Stimulated activated memory B cell treated with anti-CD40 and anti-IgM and Interleukin-4, amounts not matched to agents 10 μg/mL and 1 μg/mL and 100 μg/mL, for 72 hours (primary cell): ENCODE data around the gene SDK2.

Experiments
- ATAC-seq: fragments of 150-1000 bp; cut with Tn5 transposase; 2 replicates; pipeline ENCODE4 v1.10.0; 2021
- H3K27ac Mint-ChIP-seq: one replicate; pipeline ENCODE4 v1.8.0; 2022; ENCODE audit warnings: mild to moderate bottlenecking, mixed read lengths
- H3K27me3 Mint-ChIP-seq: one replicate; pipeline ENCODE4 v1.8.0; 2022; ENCODE audit warnings: mixed read lengths
- H3K36me3 Mint-ChIP-seq: one replicate; pipeline ENCODE4 v1.8.0; 2022; ENCODE audit warnings: mixed read lengths
- H3K4me1 Mint-ChIP-seq: one replicate; pipeline ENCODE4 v1.8.0; 2022; ENCODE audit warnings: mixed read lengths
- H3K4me3 Mint-ChIP-seq: one replicate; pipeline ENCODE4 v1.8.0; 2022; ENCODE audit warnings: mild to moderate bottlenecking, moderate library complexity, mixed read lengths
- H3K9me3 Mint-ChIP-seq: one replicate; pipeline ENCODE4 v1.8.0; 2022; ENCODE audit warnings: mixed read lengths

Gene SDK2

DNA sequence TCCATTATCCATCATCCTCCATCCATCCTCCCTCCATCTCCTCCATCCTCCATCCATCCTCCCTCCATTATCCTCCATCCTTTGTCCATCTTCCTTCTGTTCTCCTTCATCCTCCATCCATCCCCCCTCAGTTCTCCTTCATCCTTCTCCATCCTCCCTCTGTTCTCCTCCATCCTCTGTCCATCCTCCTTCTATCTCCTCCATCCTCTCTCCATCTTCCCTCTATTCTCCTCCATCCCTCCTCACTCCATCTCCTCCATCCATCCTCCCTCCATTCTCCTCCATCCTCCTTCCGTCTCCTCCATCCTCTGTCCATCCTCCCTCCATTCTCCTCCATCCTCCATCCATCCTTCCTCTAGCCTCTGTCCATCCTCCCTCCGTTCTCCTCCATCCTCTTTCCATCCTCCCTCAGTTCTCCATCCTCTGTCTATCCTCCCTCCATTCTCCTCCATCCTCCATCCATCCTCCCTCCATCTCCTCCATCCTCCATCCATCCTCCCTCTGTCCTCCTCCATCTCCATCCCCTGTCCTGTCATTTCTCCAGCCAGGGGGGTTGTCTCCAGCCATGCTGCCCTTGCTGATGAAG, 143.7 kb downstream of the SDK2 start:
- Mint-ChIP-seq H3K27ac (no peak overlapping the region), H3K9me3 (peaks cover 3% of the 10 kb centered on the region), H3K27me3 (no peaks in the 10 kb centered on the region), H3K36me3 (peaks cover 34% of the 10 kb centered on the region), H3K4me3 (no peak overlapping the region), H3K4me1 (no peaks in the 10 kb centered on the region)
- ATAC-seq = no peak

DNA sequence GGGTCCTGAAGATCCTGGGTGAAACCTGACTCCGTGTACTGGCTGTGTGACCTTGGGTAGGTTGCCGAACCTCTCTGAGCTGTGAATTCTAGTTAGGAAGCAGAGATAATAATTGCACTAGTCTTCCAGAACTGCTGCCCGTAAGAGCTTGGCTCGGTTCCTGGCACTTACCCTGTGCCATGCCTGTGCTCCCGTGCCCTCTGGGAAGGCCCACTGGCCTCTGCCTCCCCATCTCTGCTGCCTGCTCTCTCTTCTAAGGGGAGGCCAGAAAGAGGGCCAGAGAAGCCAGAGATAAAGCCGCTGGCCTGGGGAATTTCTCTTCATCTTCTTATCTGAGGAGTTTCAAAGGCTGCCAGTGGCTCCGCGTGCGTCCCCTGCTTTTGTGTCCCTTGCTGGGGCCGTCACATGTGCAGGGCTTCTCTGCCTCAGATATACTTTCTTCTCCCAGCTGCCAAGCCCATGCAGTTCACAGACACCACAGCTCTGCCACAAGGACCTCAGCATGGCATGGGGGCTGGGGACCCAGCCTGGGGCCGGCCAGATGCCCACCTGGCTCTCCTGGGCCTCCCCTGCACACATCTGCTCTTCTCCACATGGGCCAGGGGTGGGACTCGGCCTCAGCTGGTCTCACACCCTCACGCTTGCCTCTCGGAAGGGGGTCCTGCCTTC, 145.2 kb downstream of the SDK2 start:
- peaks cover 2% of the 10 kb centered on the region for H3K9me3 Mint-ChIP-seq
- no peaks in the 10 kb centered on the region for H3K27me3 Mint-ChIP-seq
- ATAC-seq = no peak
- H3K27ac Mint-ChIP-seq = no peak overlapping the region
- H3K36me3 Mint-ChIP-seq = peaks cover 22% of the 10 kb centered on the region
- H3K4me1 Mint-ChIP-seq = no peaks in the 10 kb centered on the region
- no peak overlapping the region for H3K4me3 Mint-ChIP-seq

DNA sequence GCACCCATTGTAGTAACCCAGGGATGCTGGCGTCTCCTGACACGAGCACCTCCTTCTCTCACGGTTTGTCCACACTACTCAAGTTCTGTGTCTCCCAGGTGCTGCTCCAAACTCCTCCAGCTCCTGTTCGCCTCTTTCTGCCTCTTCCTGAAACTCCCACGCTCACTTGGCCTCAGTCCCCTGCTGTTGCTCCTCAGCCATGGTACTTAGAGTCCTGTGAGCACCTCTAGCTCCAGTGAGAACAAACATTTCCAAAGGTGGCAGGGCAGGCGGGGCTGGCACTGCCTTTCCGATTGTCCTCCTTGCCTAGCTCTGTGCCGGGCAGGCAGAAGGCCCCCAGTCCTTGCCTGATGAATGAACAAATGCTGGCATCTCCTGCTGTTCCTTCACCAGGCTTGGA, 146.1 kb downstream of the SDK2 start:
- H3K9me3 Mint-ChIP-seq = no peaks in the 10 kb centered on the region

DNA sequence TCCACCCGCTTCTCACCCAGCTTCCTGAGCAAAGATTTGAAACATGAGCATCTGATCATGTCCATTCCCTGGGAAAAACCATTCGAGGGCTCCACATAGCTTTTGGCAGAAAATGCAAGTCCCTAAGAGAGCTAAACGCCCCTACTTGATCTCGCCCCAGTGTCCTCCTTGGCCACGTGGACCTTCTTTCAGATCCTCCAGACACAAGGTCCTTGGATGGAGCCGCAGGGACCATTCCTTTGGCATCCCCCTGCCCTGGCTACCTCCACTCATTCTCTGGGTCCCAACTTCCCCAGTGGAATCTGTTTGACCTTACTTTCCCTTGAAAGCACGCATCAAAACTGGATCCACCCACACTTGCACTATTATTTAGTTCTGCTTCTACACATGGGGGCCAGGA, 146.5 kb downstream of the SDK2 start:
- no peak overlapping the region for H3K27ac Mint-ChIP-seq
- H3K36me3 Mint-ChIP-seq = peaks cover 10% of the 10 kb centered on the region
- no peak for ATAC-seq
- H3K4me1 Mint-ChIP-seq = no peaks in the 10 kb centered on the region
- H3K9me3 Mint-ChIP-seq = no peaks in the 10 kb centered on the region
- H3K27me3 Mint-ChIP-seq = no peaks in the 10 kb centered on the region
- H3K4me3 Mint-ChIP-seq = no peak overlapping the region

More for the DNA sequence above, 146.1 kb downstream of the SDK2 start:
- H3K36me3 Mint-ChIP-seq = peaks cover 15% of the 10 kb centered on the region
- H3K27ac Mint-ChIP-seq = no peak overlapping the region
- no peak overlapping the region for H3K4me3 Mint-ChIP-seq
- no peaks in the 10 kb centered on the region for H3K27me3 Mint-ChIP-seq
- H3K4me1 Mint-ChIP-seq = no peaks in the 10 kb centered on the region
- no peak for ATAC-seq

DNA sequence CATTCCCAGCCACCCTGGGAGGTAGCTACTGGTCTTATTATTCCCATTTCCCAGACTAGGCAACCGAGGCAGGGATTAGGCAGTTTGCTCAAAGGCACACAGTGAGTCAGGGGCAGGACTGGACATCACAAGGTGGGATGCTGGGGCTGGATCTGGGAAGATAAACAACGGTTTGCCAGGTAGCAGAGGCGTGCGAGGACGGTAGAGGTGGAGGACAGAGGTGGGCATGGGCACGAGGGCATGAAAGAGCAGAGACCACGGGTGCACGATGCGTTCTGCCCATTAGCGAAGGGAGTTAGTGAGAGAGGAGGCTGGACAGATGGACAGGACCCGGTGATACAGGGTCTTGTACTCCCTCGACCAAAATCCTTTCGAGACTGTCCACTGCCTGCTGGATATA, 148.0 kb downstream of the SDK2 start:
- no peaks in the 10 kb centered on the region for H3K27me3 Mint-ChIP-seq
- H3K36me3 Mint-ChIP-seq = peaks cover 9% of the 10 kb centered on the region
- no peak overlapping the region for H3K4me3 Mint-ChIP-seq
- H3K9me3 Mint-ChIP-seq = no peaks in the 10 kb centered on the region
- no peak for ATAC-seq
- H3K4me1 Mint-ChIP-seq = no peaks in the 10 kb centered on the region
- H3K27ac Mint-ChIP-seq = no peak overlapping the region

DNA sequence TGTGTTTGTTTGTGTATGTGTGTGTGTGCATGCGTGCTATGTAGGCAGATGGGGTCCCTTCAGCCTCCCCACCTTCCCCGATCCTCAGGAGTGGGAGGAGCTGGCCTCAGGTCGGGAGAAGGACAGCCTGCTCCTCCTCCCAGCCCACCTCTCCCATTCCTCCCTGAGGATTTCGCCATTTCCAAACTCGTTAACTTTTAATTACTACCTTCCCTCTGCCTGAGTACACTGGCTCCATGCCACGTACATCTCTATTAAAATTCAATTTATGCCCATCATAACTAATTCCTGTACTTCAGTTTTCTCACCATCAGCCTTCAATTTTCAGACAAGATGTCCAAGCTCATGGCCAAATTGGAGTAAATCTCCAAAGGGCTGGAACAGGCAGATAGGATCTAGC, 148.6 kb downstream of the SDK2 start:
- H3K9me3 Mint-ChIP-seq = no peaks in the 10 kb centered on the region
- no peak overlapping the region for H3K27ac Mint-ChIP-seq
- H3K27me3 Mint-ChIP-seq = no peaks in the 10 kb centered on the region
- H3K4me1 Mint-ChIP-seq = no peaks in the 10 kb centered on the region
- no peak for ATAC-seq
- H3K36me3 Mint-ChIP-seq = peaks cover 8% of the 10 kb centered on the region
- H3K4me3 Mint-ChIP-seq = no peak overlapping the region

DNA sequence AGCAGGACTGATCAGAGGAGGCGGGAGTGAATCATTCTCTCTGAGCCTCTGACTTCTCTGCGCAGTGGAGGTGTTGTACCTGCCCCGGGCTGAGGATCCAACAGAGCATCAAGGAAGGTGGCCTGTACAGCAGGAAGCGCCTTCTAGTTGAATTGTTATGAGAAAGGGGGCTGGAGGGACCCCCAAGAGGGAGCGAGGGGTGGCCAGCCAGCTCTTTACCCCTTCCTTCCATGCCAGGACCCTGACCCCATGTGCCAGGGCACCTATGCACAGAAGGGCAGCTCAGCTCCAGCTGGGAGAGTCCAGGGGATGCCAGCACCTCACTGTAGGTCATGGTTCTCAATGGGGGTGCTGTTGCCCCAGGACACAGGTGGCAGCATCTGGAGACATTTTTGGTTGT, 149.3 kb downstream of the SDK2 start:
- Mint-ChIP-seq H3K4me3 (no peak overlapping the region), H3K27ac (no peak overlapping the region), H3K9me3 (no peaks in the 10 kb centered on the region), H3K4me1 (no peaks in the 10 kb centered on the region), H3K27me3 (no peaks in the 10 kb centered on the region), H3K36me3 (peaks cover under 1% of the 10 kb centered on the region)
- no peak for ATAC-seq

DNA sequence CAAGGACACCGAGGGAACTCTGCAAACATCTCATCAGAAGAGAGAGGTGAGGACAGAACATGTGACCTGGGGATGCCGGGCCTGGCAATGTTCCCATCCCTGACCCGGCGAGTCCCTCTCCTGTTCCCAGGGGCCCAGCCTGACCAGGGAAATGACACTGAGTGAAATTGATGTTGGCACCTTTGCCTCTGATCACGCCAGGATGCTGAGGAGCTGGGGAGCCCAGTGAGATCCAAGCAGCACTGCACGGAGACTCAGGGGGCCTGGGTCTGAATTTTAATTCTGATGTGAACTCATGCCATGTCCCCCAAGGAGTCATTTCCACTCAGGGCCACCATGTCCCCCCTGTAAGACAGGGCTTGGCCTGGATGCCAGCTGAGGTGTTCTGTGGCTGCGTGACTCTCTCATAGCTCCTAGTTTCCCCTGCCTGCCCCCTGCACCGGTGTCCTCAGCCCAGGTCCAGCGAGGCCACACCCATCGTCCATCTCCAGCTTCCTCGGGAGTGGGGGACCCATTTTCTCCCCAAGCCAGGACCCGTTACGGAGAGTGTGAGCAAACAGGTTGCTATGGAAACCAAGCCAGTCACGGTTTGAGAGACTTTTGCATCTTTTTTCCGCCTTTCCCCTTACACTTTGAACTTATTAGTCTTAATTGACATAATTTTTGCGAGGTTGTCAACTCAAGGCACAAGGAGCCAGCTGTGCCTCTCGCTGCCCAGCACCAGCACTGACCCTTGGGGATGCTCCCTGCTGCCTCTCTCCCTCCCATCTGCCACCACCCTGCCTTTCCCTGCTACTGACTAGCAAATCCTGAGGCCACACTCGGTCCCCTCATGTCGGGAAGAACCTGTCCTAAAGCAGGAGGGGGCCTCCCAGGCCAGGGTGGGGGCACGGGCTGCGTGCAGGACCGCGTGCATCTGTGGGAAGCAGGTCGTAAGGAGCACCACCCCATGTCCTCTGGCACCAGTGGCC, 150.0 kb downstream of the SDK2 start:
- H3K4me1 Mint-ChIP-seq = no peaks in the 10 kb centered on the region
- H3K9me3 Mint-ChIP-seq = no peaks in the 10 kb centered on the region
- ATAC-seq = no peak
- no peak overlapping the region for H3K27ac Mint-ChIP-seq
- H3K36me3 Mint-ChIP-seq = no peaks in the 10 kb centered on the region
- no peak overlapping the region for H3K4me3 Mint-ChIP-seq
- no peaks in the 10 kb centered on the region for H3K27me3 Mint-ChIP-seq

DNA sequence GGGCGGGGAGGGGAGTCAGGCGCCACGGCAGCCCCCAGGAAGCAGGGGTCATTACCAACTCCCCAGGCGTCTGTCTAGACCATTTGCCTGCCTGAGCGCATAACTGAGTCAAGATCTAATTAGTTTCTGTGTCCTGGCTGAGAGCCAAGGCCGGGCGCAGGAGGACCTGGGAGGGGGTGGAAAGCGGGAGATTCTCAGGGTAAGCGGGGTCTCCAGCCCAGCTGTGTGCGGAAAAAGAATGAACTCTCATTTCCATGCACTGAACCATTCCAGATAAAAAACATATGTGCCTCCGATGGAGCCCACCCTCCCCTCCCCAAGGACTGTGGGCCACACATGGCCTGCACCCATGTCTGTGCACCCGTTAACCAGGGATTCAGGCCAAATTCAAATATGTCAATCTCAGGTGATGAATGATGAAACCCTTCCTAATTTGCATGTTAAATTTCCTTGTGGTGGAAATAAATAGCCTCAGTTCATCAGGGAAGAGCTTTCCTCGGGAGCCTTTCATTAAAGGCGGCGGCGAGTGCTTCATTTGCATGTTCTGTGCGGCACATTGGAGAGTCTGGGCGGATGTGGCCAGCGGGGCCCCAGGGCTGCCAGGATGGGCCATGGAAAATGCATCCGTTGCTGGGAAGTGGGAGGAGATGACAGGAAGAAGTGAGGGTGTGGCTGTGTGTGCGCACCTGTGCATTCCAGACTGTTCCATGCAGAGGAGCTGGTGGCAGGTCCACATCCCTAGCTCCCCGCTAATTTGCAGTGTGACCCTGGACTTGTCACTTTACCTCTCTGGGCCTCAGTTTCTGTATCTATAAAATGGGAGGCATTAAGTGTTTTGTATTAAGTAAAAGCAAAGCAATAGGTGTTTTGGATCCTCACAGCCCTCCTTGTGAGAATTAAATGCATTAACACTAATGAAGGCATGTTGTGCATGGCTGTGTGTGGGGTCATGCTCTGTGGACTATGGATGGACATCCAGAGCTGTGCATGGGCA, 151.1 kb downstream of the SDK2 start:
- no peaks in the 10 kb centered on the region for H3K4me1 Mint-ChIP-seq
- ATAC-seq = no peak
- no peaks in the 10 kb centered on the region for H3K9me3 Mint-ChIP-seq
- no peak overlapping the region for H3K4me3 Mint-ChIP-seq
- H3K27ac Mint-ChIP-seq = no peak overlapping the region
- H3K27me3 Mint-ChIP-seq = no peaks in the 10 kb centered on the region
- no peaks in the 10 kb centered on the region for H3K36me3 Mint-ChIP-seq

DNA sequence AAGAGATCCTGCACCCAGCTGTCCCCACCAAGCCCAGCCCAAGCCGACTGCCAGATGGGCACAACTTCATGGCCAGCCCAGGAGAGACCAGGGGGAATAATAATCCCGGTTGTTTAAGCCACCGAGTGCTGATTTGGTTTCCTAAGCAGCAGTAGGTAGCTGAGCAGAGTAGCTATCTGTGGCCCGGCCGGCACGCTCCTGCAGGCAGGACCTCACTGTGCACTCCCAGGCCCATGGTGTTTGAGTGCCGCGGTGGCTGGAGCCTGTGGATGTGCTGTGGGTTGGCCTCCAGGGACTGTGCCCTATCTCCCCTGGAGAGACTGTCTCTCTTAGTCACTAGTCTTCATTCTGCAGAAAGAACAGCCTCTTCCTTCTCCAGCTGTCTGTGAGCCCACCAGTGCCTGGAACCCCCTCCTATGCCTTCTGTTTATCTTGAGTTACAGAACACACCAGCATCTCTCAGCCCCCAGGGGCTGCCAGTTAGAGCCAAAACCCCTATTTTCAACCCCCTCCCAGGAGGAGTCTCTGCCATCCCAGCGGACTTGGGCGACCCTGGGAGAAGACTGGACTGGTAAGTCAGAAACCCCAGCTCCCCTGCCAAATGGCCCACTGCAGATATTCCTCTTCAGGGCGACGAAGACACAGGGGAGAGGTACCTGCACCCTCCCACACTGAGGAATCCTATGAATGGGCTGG, 152.0 kb downstream of the SDK2 start:
- Mint-ChIP-seq H3K27me3 (no peaks in the 10 kb centered on the region), H3K4me1 (no peaks in the 10 kb centered on the region), H3K36me3 (peaks cover 3% of the 10 kb centered on the region), H3K4me3 (no peak overlapping the region), H3K9me3 (no peaks in the 10 kb centered on the region), H3K27ac (no peak overlapping the region)
- no peak for ATAC-seq

DNA sequence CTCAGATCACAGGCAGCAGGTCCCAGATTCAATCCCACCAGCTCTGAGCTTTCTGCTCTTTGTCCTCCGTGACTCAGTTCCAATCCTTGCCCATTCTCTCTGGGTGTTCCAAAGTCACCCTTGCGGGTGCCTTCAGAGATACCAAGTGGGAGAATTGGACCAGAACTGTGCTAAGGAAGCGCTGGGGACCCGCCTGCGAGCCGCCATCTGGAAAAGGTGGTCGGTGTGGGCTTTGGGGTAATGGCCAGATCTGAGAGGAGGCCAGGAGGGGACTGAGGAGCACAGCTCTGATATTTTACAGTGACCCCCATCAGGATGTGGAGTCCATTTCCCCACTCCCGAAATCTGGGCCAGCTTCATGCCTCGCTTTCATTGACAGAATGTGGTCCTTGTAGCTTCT, 152.6 kb downstream of the SDK2 start:
- Mint-ChIP-seq H3K9me3 (no peaks in the 10 kb centered on the region), H3K36me3 (peaks cover 9% of the 10 kb centered on the region), H3K27ac (no peak overlapping the region), H3K4me3 (no peak overlapping the region), H3K4me1 (no peaks in the 10 kb centered on the region), H3K27me3 (no peaks in the 10 kb centered on the region)
- ATAC-seq = no peak

DNA sequence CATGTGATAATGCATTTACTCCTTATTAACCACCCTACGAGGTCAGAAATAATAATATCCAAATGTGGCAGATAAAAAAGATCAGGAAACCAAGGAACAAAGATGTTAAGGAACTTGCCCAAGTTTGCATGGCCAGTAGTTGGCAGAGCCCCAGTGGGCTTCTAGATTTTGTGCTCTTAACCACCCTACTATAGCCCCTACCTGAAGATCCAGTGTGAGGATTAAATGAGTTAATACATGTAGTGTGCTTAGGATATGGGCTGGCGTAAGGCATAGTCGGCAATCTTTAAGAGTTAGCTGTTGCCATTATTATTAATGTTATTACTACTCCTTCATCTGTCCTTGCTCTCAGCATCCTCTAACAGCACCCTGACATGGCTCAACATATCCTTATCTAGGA, 153.4 kb downstream of the SDK2 start:
- Mint-ChIP-seq H3K4me3 (no peak overlapping the region), H3K36me3 (peaks cover 17% of the 10 kb centered on the region), H3K27me3 (no peaks in the 10 kb centered on the region), H3K9me3 (peaks cover 5% of the 10 kb centered on the region), H3K4me1 (no peaks in the 10 kb centered on the region), H3K27ac (no peak overlapping the region)
- no peak for ATAC-seq

DNA sequence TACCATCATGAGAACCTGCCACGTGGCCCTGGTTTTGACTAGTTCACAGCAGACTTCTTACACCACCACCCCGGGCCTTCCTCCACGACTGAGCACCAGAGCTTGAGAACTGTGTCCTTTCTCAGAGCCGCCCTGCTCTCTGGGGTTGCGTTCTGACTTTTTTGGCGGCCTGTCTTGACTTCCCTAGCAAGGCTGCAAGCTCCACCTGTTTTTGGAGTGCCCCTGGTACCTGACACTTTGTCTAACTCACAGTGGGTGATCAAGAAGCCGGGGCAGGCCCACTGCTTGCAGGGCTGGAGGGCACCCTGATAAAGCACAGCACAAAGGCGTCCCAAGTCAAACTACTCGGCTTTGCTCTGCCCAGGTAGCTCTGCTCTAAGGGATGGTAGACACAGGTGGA, 154.3 kb downstream of the SDK2 start:
- Mint-ChIP-seq H3K4me1 (no peaks in the 10 kb centered on the region), H3K4me3 (no peak overlapping the region), H3K36me3 (peaks cover 25% of the 10 kb centered on the region), H3K9me3 (peaks cover 10% of the 10 kb centered on the region), H3K27me3 (no peaks in the 10 kb centered on the region), H3K27ac (no peak overlapping the region)
- ATAC-seq = no peak

DNA sequence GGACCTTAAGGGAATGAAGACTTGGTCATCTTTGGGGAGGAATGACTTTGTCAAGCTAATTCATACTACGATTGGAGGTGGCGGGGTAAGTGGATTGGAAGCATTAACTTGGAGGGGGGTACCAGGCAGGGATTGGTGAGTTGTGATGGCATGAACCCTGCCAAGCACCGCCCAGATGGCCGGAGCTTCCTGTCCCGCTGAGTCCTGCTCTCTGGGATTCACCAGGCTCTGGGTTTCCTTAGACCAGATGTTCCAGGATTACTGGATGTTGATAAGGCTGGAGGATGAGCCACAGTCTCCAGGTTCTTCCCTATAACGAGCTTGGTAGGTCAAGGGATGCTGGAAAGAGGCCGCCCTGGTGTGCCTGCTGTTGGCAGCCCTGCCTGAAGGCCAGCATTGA, 154.9 kb downstream of the SDK2 start:
- ATAC-seq = no peak
- peaks cover 13% of the 10 kb centered on the region for H3K9me3 Mint-ChIP-seq
- no peaks in the 10 kb centered on the region for H3K4me1 Mint-ChIP-seq
- peaks cover 29% of the 10 kb centered on the region for H3K36me3 Mint-ChIP-seq
- H3K27ac Mint-ChIP-seq = no peak overlapping the region
- no peak overlapping the region for H3K4me3 Mint-ChIP-seq
- H3K27me3 Mint-ChIP-seq = no peaks in the 10 kb centered on the region
